ENCODE data around the gene DCC.

DNA sequence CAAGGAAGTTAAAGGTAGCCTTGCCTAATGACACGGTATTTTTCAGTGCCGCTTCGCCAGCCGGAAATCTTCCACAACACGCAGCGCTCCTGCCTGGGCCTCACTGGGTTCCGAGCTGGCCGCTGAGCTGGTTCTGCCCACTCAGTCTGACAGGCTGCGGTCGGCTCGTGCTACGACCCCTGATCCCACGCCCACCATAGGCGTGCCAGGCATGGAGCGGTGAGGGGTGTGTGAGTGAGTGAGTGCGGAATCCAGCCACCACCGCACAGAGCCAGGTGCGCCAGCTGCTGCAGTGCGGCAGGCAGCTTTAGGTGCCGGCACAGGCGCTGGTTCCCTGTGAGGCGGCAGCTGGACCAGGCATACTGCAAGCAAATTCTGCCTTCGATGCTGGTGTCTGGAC lies 407.9 kb downstream of the DCC start:
- TF ChIP-seq SP1 (IDR thresholded peaks at IDR 0.05) (no peak), SUZ12 (IDR thresholded peaks at IDR 0.05) (no peak)

Data from HEK293T (cell line).